Measurements from ENCODE around the gene NBAS. TPM values are rescaled to one million over a fixed set of nuclear protein-coding genes. Genes with fewer than 3 reads are reported as not detected.

The NBAS gene
- total and polyA plus RNA-seq, 2 of the 13 experiments (the other 11 are each of a cell fraction or from before 2014, with no cell fraction given) = 33.6 to 58.7 TPM

DNA sequence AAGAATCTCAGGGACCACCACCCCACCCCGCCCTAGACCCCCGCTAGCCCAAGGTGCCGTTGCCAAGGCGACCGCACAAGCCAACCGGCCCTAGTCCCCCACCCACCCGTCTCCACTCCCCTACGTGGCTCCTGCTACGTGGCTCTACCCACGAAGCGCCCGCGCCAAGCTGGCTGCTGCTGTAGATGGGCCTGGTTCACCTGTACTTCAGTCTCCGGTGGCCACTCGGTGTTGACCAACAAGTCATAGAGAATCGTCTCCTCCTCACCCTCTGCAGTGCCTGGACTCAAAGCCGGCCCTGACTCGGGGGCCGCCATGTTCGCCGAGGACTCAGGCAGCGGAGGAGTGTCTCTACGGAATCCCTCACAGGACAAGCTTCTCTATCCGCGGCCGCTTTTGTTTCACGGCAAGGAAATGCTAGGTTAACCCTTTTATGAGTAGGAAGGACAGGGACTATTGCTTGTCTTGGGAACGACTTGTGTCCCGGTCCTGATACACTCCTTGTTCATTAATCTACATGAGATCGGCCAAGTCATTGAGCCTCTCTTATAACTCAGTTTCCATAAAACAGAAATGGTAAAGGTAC lies at the start of gene NBAS (continued):
- TF ChIP-seq, protein P1, sequence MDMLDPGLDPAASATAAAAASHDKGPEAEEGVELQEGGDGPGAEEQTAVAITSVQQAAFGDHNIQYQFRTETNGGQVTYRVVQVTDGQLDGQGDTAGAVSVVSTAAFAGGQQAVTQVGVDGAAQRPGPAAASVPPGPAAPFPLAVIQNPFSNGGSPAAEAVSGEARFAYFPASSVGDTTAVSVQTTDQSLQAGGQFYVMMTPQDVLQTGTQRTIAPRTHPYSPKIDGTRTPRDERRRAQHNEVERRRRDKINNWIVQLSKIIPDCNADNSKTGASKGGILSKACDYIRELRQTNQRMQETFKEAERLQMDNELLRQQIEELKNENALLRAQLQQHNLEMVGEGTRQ (IDR thresholded peaks at IDR 0.05; ENCODE audit: low read depth, low read length) = no peak
- TF ChIP-seq, protein P1 (CRISPR knock-in tag; IDR thresholded peaks at IDR 0.05; ENCODE audit: borderline replicate concordance) = no peak
- no peak for TF ChIP-seq ZNF569 (CRISPR knock-in tag; IDR thresholded peaks at IDR 0.05; ENCODE audit: borderline replicate concordance)
- TF ChIP-seq ZBTB21 (CRISPR knock-in tag; IDR thresholded peaks at IDR 0.05) = no peak
- TF ChIP-seq JDP2 (CRISPR knock-in tag; IDR thresholded peaks at IDR 0.05; ENCODE audit: borderline replicate concordance) = no peak
- no peak for TF ChIP-seq STAT5B (CRISPR knock-in tag; IDR thresholded peaks at IDR 0.05)
- TF ChIP-seq, protein P2, sequence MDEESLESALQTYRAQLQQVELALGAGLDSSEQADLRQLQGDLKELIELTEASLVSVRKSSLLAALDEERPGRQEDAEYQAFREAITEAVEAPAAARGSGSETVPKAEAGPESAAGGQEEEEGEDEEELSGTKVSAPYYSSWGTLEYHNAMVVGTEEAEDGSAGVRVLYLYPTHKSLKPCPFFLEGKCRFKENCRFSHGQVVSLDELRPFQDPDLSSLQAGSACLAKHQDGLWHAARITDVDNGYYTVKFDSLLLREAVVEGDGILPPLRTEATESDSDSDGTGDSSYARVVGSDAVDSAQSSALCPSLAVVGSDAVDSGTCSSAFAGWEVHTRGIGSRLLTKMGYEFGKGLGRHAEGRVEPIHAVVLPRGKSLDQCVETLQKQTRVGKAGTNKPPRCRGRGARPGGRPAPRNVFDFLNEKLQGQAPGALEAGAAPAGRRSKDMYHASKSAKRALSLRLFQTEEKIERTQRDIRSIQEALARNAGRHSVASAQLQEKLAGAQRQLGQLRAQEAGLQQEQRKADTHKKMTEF (CRISPR knock-in tag; IDR thresholded peaks at IDR 0.05) = peak; percentile 85
- TF ChIP-seq, protein P3, sequence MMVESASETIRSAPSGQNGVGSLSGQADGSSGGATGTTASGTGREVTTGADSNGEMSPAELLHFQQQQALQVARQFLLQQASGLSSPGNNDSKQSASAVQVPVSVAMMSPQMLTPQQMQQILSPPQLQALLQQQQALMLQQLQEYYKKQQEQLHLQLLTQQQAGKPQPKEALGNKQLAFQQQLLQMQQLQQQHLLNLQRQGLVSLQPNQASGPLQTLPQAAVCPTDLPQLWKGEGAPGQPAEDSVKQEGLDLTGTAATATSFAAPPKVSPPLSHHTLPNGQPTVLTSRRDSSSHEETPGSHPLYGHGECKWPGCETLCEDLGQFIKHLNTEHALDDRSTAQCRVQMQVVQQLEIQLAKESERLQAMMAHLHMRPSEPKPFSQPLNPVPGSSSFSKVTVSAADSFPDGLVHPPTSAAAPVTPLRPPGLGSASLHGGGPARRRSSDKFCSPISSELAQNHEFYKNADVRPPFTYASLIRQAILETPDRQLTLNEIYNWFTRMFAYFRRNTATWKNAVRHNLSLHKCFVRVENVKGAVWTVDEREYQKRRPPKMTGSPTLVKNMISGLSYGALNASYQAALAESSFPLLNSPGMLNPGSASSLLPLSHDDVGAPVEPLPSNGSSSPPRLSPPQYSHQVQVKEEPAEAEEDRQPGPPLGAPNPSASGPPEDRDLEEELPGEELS (CRISPR knock-in tag; IDR thresholded peaks at IDR 0.05) = no peak; the same call in none of the 2 replicates
- TF ChIP-seq ZNF605 (CRISPR knock-in tag; IDR thresholded peaks at IDR 0.05) = peak; percentile 81
- no peak for TF ChIP-seq CBX2 (IDR thresholded peaks at IDR 0.05; ENCODE audit: low read depth, low read length)
- TF ChIP-seq CBX2 (CRISPR knock-in tag; IDR thresholded peaks at IDR 0.05; ENCODE audit: low read depth) = no peak
- no peak for TF ChIP-seq SP1 (IDR thresholded peaks at IDR 0.05)
- 0 out of 2 replicates have a peak, but pooled peaks have one; percentile 27 for TF ChIP-seq SP1 (CRISPR knock-in tag; IDR thresholded peaks at IDR 0.05)
- peak; percentile 90 for TF ChIP-seq GATAD2A (CRISPR knock-in tag; IDR thresholded peaks at IDR 0.05)
- no peak for TF ChIP-seq ZNF10 (CRISPR knock-in tag; IDR thresholded peaks at IDR 0.05; ENCODE audit: borderline replicate concordance, low read depth)
- TF ChIP-seq, protein P4, sequence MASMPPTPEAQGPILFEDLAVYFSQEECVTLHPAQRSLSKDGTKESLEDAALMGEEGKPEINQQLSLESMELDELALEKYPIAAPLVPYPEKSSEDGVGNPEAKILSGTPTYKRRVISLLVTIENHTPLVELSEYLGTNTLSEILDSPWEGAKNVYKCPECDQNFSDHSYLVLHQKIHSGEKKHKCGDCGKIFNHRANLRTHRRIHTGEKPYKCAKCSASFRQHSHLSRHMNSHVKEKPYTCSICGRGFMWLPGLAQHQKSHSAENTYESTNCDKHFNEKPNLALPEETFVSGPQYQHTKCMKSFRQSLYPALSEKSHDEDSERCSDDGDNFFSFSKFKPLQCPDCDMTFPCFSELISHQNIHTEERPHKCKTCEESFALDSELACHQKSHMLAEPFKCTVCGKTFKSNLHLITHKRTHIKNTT (CRISPR knock-in tag; IDR thresholded peaks at IDR 0.05) = no peak
- TF ChIP-seq SIN3B (IDR thresholded peaks at IDR 0.05; ENCODE audit: low read length) = peak; percentile 85
- TF ChIP-seq CHCHD3 (CRISPR knock-in tag; IDR thresholded peaks at IDR 0.05) = no peak
- peak; percentile 60; the same call in 1 of the 2 replicates for TF ChIP-seq KAT7 (CRISPR knock-in tag; IDR thresholded peaks at IDR 0.05; ENCODE audit: borderline replicate concordance)
- no peak for TF ChIP-seq TAF15 (IDR thresholded peaks at IDR 0.05; ENCODE audit: low read depth, low read length, poor library complexity, severe bottlenecking)
- no peak for TF ChIP-seq ZNF121 (CRISPR knock-in tag; IDR thresholded peaks at IDR 0.05)

Data from HepG2 (cell line).